ENCODE results near the gene PMIS2.

DNA sequence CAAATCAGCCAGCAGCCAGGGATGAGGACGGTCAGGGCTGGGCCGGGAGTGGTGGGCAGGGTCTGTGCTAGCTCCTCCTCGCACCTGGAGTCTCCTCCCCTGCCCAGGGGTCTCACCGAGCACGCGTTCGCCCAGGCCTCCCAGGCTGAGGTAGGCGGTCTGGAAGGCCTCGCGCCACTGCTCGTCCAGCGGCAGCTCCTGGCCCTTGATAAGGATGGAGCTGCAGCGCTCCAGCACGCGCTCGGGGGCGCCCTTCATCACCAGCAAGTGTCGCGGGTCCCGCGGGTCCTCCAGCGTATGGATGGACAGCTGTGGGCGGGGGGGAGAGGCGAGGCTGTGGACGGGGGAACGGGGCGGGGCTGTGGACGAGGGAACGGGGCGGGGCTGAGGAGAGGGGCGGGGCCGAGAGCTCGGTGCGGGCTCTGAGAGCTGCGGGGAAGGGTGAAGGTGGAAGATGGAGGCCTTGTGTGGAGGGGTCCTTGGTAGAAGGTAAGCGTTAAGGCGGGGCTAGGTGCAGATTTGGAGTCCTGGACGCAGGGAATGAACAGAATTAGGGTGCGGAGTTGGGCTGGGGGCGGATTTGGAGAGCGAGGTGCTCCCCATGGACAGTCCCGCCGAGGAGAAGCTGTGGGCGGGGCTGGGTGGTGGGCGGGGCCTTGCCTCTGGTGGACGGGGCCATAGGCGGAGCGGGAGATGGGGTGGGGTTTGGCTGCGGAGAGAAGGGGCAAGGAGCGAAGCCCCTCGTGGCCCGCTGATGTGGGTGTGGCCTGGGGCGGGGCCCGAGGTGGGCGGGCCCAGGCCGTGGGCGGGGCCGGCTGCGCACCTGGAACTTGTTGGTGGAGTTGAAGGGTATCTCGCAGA lies 28.2 kb upstream of the PMIS2 start:
- TF ChIP-seq, protein P1, sequence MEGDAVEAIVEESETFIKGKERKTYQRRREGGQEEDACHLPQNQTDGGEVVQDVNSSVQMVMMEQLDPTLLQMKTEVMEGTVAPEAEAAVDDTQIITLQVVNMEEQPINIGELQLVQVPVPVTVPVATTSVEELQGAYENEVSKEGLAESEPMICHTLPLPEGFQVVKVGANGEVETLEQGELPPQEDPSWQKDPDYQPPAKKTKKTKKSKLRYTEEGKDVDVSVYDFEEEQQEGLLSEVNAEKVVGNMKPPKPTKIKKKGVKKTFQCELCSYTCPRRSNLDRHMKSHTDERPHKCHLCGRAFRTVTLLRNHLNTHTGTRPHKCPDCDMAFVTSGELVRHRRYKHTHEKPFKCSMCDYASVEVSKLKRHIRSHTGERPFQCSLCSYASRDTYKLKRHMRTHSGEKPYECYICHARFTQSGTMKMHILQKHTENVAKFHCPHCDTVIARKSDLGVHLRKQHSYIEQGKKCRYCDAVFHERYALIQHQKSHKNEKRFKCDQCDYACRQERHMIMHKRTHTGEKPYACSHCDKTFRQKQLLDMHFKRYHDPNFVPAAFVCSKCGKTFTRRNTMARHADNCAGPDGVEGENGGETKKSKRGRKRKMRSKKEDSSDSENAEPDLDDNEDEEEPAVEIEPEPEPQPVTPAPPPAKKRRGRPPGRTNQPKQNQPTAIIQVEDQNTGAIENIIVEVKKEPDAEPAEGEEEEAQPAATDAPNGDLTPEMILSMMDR (IDR thresholded peaks at IDR 0.05), result no peak
- no peak for TF ChIP-seq POLR2A (IDR thresholded peaks at IDR 0.05)
